Activated CD4-positive, alpha-beta memory T cell treated with anti-CD3 and anti-CD28 coated beads, Interleukin-2, amount 10 ng/mL, durations not matched to agents 7 days and 5 days (primary cell): ENCODE data around the gene TMSB15C. TPM values are rescaled to one million over a fixed set of nuclear protein-coding genes. Genes with fewer than 3 reads are reported as not detected.
"Not testable (repeated sequence)": the region's sequence is repeated elsewhere in the genome, so short reads cannot be mapped to it uniquely, and the experiment has no call there.

Source experiments
- CTCF ChIA-PET: fragments of 350-600 bp; sonication (Branson Sonifier 250); formaldehyde crosslinking; loops from one replicate; lab custom pipeline; 2021; ENCODE audit warnings: antibody characterized with exemption, inconsistent platforms; lab: Charles Lee
- POLR2A ChIA-PET: fragments of 350-600 bp; sonication (Branson Sonifier 250); formaldehyde crosslinking; loops from one replicate; lab custom pipeline; 2021; ENCODE audit warnings: antibody characterized with exemption; lab: Charles Lee
- DNase-seq: peaks from one replicate; pipeline ENCODE4 v3.0.0-alpha.2; 2020
- H3K27ac Mint-ChIP-seq: one replicate; pipeline ENCODE4 v1.8.0; 2021; ENCODE audit warnings: mild to moderate bottlenecking, mixed read lengths
- H3K27me3 Mint-ChIP-seq: one replicate; pipeline ENCODE4 v1.8.0; 2021; ENCODE audit warnings: mixed read lengths
- H3K36me3 Mint-ChIP-seq: one replicate; pipeline ENCODE4 v1.8.0; 2021; ENCODE audit warnings: low read depth, mixed read lengths
- H3K4me1 Mint-ChIP-seq: one replicate; pipeline ENCODE4 v1.8.0; 2021; ENCODE audit warnings: mixed read lengths
- H3K4me3 Mint-ChIP-seq: one replicate; pipeline ENCODE4 v1.8.0; 2021; ENCODE audit warnings: mild to moderate bottlenecking, mixed read lengths
- H3K9me3 Mint-ChIP-seq: one replicate; pipeline ENCODE4 v1.8.0; 2021; ENCODE audit warnings: mixed read lengths
- total RNA-seq, 2 experiments: library from RNA; stranded (reverse); gene quantifications; one replicate each; pipeline ENCODE4 v1.2.3, GENCODE V29; 2021

The TMSB15C gene
- 1 to 10 TPM; 1.9 to 2.9 TPM for total RNA-seq

DNA sequence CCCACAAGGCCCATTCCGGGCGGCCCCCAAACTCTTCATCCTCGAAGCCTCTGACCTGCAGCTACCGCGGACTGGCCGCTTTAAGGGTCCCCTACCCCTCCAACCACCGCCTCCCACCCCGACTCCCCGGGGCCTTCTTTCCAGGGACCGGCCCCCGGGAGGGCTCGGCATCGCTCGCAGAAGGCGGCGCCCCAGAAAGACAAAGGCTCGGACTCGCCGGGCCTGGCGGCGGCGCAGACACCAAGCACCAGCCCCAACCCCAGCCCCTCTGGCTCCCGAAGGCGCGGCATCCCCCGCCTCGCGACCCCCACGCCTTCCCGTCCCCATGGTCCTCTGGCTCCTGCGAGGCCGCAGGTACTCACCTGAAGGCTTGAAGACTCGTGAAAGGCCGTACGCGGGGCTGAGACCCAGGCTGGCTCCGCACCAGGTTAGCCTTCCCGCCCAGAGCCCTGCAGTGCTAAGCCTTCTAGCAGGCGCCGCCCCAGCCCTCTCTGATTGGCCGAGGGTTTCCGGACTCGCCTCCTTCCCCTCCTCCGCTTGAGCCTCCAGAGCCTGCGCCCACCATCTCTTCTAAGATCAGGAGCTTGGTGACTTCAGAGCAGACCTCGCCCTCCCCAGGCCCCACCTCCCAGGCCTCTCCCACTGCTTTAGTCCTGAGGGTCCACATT is at the start of gene TMSB15C:
Gene TMSB15C, minus strand, starts transcription at position 459 of the 668 bp plus-strand sequence.
- H3K36me3 Mint-ChIP-seq, H3K27ac Mint-ChIP-seq, H3K27me3 Mint-ChIP-seq, DNase-seq, POLR2A ChIA-PET, H3K4me3 Mint-ChIP-seq, H3K9me3 Mint-ChIP-seq, CTCF ChIA-PET, H3K4me1 Mint-ChIP-seq: not testable (repeated sequence)

DNA sequence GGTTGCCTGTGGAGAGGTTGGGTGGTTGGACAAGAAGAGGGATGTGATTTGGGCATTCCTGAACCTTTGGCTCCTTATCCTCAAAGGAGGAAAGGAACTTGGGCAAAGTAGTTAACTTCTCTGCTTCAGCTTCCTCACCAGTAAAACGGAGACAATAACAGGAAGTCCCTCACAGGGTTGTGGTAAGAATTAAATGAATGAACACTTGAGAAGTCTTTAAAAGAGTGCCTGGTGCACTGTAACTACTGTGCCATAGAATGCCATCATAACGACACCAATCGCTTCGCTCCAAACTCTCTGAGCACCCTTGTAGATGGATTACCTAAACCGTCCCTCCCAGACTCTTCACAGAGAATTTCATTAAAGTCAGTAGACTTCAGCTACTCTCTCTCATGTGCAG is 46.8 kb upstream of the TMSB15C start:
- H3K4me3 Mint-ChIP-seq, result no peak overlapping the region
- peak overlapping the region; percentile 49 for H3K27ac Mint-ChIP-seq
- no peak for DNase-seq
- POLR2A ChIA-PET, result interaction anchor here (0.8 to 1.3 kb wide), 4 partner anchors 10 to 278 kb away, joined by 3 to 8 read pairs (median 5); partner anchors contain the start of genes FAM199X and SLC25A53
- CTCF ChIA-PET, result interaction anchor here (0.9 kb wide), 1 partner anchor 10 kb away, joined by 8 read pairs; the partner anchor contains the start of gene ZCCHC18
- H3K36me3 Mint-ChIP-seq, result no peaks in the 10 kb centered on the region
- no peaks in the 10 kb centered on the region for H3K27me3 Mint-ChIP-seq
- H3K4me1 Mint-ChIP-seq, result peaks cover 25% of the 10 kb centered on the region
- no peaks in the 10 kb centered on the region for H3K9me3 Mint-ChIP-seq

DNA sequence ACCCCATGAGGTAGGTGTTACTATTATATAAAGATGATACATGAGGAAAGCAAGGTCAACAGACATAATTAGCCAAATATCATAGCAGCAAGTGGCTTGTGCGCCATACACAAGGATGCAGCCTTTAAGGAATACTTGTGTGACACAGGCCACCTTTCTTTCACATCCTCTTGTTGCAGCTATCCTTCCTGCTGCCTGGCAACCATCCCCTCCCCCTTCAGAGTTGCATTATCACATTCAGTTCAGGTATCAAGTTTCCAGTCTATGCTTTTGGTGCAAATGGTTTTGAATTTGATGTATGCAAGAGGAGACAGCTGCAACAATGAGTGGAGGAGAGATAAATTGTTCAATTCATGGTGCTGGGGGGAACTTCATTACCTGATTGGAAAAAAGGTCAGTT is 42.7 kb upstream of the TMSB15C start:
- no peak overlapping the region for H3K4me3 Mint-ChIP-seq
- peaks cover 3% of the 10 kb centered on the region for H3K27me3 Mint-ChIP-seq
- no peaks in the 10 kb centered on the region for H3K9me3 Mint-ChIP-seq
- H3K36me3 Mint-ChIP-seq, result no peaks in the 10 kb centered on the region
- POLR2A ChIA-PET, result no interaction called here
- CTCF ChIA-PET, result interaction anchor here (1.1 kb wide), 1 partner anchor 9 kb away, joined by 3 read pairs; no protein-coding TSS in a partner anchor
- H3K4me1 Mint-ChIP-seq, result peaks cover 32% of the 10 kb centered on the region
- no peak overlapping the region for H3K27ac Mint-ChIP-seq
- no peak for DNase-seq

GRCh38 chrX:104117759-104118158 is 41.7 kb upstream of the TMSB15C start:
- CTCF ChIA-PET, result no interaction called here

GRCh38 chrX:104113222-104113965 is 37.4 kb upstream of the TMSB15C start:
- POLR2A ChIA-PET, result interaction anchor here (0.6 to 2.2 kb wide), 5 partner anchors 9 to 195 kb away, joined by 3 to 9 read pairs (median 7); partner anchors contain the start of gene SLC25A53
- DNase-seq, result peak; percentile 61
- Mint-ChIP-seq H3K9me3 (no peaks in the 10 kb centered on the region), H3K36me3 (no peaks in the 10 kb centered on the region), H3K4me3 (peak overlapping the region; percentile 77), H3K4me1 (peaks cover 52% of the 10 kb centered on the region), H3K27ac (no peak overlapping the region), H3K27me3 (peaks cover 3% of the 10 kb centered on the region)
- CTCF ChIA-PET, result interaction anchor here (0.8 to 2.3 kb wide), 8 partner anchors 8 to 268 kb away, joined by 3 to 26 read pairs (median 6); partner anchors contain the start of gene SLC25A53

More at GRCh38 chrX:104117759-104118158, 41.7 kb upstream of the TMSB15C start:
- POLR2A ChIA-PET, result no interaction called here
- Mint-ChIP-seq H3K36me3 (no peaks in the 10 kb centered on the region), H3K4me1 (peaks cover 30% of the 10 kb centered on the region), H3K27me3 (peaks cover 3% of the 10 kb centered on the region), H3K9me3 (no peaks in the 10 kb centered on the region), H3K4me3 (no peak overlapping the region), H3K27ac (no peak overlapping the region)
- DNase-seq, result no peak

DNA sequence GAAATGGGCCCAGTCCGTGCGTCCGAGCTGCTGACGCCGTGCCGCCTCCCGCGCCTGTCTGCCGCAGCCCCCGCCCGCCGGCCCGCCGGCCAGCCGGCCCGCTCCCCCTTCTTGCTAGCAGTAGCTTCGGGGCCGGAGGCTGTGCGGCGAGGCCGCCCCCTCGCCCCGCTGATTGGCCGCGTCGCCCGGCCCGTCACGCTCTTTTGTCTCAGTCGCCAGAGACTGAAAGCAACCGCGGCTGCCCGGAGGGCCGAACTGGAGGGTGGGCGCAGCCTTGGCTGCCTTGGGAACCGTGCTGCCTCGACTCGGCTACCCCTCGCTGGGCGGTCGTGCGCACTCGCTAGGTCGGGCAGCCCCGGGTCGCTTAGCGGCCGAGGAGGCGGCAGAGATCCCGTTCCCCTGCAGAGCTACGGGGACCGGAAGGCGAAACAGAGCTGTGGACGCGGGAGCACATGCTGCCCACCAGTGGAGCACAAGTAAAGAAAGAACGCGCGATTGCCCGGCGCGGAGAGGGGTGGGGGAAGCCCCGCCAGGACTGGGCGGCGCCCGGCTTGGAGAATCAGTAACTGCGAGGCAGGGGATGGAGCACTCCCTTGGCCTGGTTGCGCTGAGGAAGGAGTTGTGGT is 36.4 kb upstream of the TMSB15C start, which contains the start of gene ZCCHC18:
Gene ZCCHC18, plus strand, starts transcription at position 198 of the 626 bp plus-strand sequence. CDS start 1,589 bp downstream, outside the sequence.
- POLR2A ChIA-PET, result interaction anchor here (1.2 to 2.2 kb wide), 4 partner anchors 10 to 194 kb away, joined by 4 to 9 read pairs (median 8); partner anchors contain the start of gene SLC25A53
- Mint-ChIP-seq H3K27ac (peak within 1 kb of the TSS; percentile 77), H3K36me3 (no peaks in the 10 kb centered on the region), H3K4me1 (peaks cover 43% of the 10 kb centered on the region), H3K9me3 (no peaks in the 10 kb centered on the region), H3K4me3 (peak within 1 kb of the TSS; percentile 77), H3K27me3 (peaks cover 3% of the 10 kb centered on the region)
- CTCF ChIA-PET, result interaction anchor here (0.8 to 2.3 kb wide), 7 partner anchors 9 to 267 kb away, joined by 3 to 26 read pairs (median 5); partner anchors contain the start of gene SLC25A53
- DNase-seq, result peak; percentile 33

DNA sequence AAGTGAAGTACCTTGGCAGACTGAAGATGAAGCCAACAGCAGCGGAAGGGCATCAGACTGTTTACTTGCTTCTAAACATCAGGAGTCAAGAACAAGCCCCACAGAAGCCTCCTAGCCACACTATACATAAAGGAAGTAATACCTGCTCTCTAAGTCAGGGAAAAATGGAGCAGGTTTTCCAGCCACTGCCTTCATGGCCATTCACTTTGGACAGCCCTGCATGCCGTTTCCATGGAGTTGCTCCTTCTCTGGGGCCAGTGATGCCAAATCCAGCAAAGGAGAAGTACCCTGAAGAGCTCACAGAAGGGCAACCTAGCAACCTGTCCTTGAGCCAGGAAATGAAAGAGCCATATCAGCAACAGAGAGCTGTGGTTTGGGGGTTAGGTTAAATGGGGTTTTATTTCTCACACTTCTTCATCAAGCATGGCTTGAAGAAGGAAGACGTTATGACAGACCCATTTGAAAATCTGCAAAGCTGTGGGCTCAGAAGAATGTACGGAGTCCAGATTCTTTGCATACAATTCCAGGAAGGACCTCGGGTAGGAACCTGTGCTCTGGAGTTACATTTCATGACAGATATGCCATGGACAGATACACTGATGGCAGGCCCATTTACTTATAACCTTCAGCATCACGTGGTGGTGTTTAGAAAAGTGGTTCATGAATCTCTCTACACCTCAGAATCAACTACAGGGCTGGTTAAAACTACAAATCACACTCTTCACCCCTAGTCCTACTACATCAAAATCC is 34.6 kb upstream of the TMSB15C start:
- Mint-ChIP-seq H3K4me3 (peak overlapping the region; percentile 60), H3K27ac (peak overlapping the region; percentile 82), H3K4me1 (peaks cover 39% of the 10 kb centered on the region)
- not testable (repeated sequence) for DNase-seq, H3K27me3 Mint-ChIP-seq, H3K36me3 Mint-ChIP-seq, H3K9me3 Mint-ChIP-seq
- CTCF ChIA-PET, result interaction anchor here (0.6 to 2.2 kb wide), 6 partner anchors 9 to 422 kb away, joined by 3 to 5 read pairs (median 4); no protein-coding TSS in a partner anchor
- POLR2A ChIA-PET, result interaction anchor here (1.0 kb wide), 1 partner anchor 46 kb away, joined by 4 read pairs; no protein-coding TSS in a partner anchor

DNA sequence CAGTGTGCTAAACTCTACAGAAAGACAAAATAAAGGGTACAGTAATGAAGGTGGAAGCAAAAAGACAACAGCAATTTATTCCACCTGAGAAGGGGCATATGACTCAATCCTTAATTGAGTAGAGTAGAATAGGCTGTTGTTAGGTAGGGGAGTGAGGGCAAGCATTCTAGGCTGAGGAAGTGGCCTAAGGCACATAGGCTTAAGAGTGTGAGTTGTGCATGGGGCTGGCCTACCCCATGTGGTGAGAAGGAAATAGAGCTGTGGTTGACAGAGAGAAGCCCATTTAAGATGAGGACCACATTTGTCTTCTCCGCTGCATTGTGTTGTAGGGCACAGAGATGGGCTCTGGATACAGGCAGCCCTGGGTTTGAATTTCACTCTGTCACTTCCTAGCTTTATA is 32.9 kb upstream of the TMSB15C start:
- Mint-ChIP-seq H3K27me3 (no peaks in the 10 kb centered on the region), H3K36me3 (no peaks in the 10 kb centered on the region), H3K4me1 (peaks cover 39% of the 10 kb centered on the region), H3K27ac (peak overlapping the region; percentile 49), H3K9me3 (no peaks in the 10 kb centered on the region), H3K4me3 (no peak overlapping the region)
- no peak for DNase-seq
- ChIA-PET POLR2A (interaction anchor here (1.1 kb wide), 1 partner anchor 48 kb away, joined by 3 read pairs; no protein-coding TSS in a partner anchor), CTCF (interaction anchor here (0.8 to 2.2 kb wide), 2 partner anchors 8 to 10 kb away, joined by 3 to 5 read pairs; no protein-coding TSS in a partner anchor)

DNA sequence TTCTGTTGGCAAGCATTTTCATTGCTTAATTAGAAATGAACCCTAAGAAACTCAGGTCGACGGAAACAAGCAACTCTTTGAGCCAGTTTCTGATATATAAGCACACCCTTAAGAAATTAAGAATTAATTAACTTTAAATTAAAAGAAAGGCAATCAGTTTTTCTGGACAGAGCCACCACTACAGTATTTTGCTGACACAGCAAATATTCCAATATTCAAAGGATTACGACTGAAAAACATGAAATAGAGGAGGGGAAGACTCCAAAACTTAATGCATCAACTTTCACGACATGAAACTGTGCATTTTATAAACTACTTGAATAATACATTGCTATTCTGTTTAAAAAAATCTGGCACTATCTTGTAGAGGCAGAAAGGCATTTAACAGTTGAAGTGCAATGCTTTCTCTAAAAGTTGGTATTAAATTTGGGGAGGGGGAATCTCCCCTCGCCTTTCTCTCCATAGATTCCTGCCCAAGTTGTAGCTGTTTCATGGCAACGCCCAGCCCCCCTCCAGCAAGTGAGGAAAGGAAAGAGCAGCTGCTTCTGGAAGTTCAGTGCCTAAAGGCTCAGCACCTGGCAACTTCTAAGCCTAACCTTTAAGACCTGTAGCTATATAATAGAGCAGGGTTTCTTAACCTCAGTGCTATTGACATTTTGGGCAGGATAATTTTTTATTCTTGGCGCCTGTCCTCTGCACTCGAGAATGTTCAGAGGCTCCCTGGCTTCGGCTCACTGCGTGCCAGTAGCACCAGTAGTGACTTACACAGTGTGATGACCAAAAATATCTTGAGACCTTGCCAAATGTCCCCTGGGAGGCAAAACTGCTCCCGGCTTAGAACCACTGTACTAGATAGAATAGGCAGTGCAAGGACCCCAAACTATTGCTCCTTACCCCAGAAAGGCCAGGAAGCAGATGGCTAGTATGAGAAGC is 29.6 kb upstream of the TMSB15C start:
- no peaks in the 10 kb centered on the region for H3K9me3 Mint-ChIP-seq

GRCh38 chrX:104104676-104105075 is 28.6 kb upstream of the TMSB15C start:
- no peak for DNase-seq
- Mint-ChIP-seq H3K4me1 (peaks cover 11% of the 10 kb centered on the region), H3K36me3 (no peaks in the 10 kb centered on the region), H3K27ac (no peak overlapping the region), H3K27me3 (no peaks in the 10 kb centered on the region), H3K4me3 (no peak overlapping the region), H3K9me3 (no peaks in the 10 kb centered on the region)
- CTCF ChIA-PET, result no interaction called here
- POLR2A ChIA-PET, result no interaction called here

More for the DNA sequence above, 29.6 kb upstream of the TMSB15C start:
- DNase-seq, result no peak
- no peak overlapping the region for H3K27ac Mint-ChIP-seq
- CTCF ChIA-PET, result no interaction called here
- peaks cover 19% of the 10 kb centered on the region for H3K4me1 Mint-ChIP-seq
- no peak overlapping the region for H3K4me3 Mint-ChIP-seq
- POLR2A ChIA-PET, result no interaction called here
- H3K27me3 Mint-ChIP-seq, result no peaks in the 10 kb centered on the region
- no peaks in the 10 kb centered on the region for H3K36me3 Mint-ChIP-seq

DNA sequence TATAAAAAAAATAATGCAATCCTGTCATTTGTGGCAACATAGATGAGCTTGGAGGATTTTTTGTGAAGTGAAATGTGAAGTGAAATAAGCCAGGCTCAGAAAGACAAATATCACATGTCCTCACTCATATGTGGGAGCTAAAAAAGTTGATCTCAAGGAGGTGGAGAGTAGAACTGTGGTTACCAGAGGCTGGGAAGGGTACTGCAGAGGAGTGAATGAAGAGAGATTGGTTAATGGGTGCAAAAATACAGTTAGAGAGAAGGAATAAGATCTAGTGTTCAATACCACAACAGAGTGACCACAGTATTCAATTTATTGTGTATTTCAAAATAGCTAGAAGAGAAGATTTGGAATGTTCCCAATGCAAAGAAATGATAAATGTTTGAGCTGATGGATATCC is 22.9 kb upstream of the TMSB15C start:
- no peak overlapping the region for H3K27ac Mint-ChIP-seq
- H3K9me3 Mint-ChIP-seq, result no peaks in the 10 kb centered on the region
- POLR2A ChIA-PET, result no interaction called here
- H3K36me3 Mint-ChIP-seq, result no peaks in the 10 kb centered on the region
- H3K4me1 Mint-ChIP-seq, result peaks cover 2% of the 10 kb centered on the region
- CTCF ChIA-PET, result interaction anchor here (1.1 to 3.0 kb wide), 3 partner anchors 11 to 38 kb away, joined by 4 to 26 read pairs (median 26); partner anchors contain the start of gene ZCCHC18
- H3K27me3 Mint-ChIP-seq, result no peaks in the 10 kb centered on the region
- DNase-seq, result no peak
- H3K4me3 Mint-ChIP-seq, result no peak overlapping the region
